GM19395 (cell line): ENCODE results near the gene USP24.

Experiments used
- ATAC-seq: cut with Tn5 transposase; IDR thresholded peaks from one replicate; pipeline ENCODE4 v1.9.1; 2021; ENCODE audit warnings: mild to moderate bottlenecking, moderate library complexity; ENCODE audit not compliant: unreplicated experiment

USP24 gene

GRCh38 chr1:55070293-55071164, 144.6 kb downstream of the USP24 start:
- no peak for ATAC-seq

DNA sequence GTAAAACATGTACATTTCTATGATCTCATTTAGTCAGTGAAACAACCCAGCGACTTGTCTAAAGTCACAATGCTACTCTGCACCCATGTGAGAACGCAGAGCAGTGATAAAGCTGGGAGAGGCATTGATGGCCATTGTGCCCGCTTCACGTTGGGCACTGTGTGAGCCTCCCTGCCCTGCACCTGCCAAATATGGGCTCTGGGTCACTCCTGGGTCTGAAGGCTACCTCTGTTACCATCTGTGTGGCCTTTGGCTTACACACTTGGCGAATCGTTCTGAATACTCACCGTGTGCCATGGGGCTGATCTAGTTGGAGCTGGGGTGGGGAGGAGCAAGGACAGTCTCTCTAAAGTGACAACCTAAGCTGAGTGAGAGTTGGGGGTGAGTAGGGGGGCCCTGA, 145.9 kb downstream of the USP24 start:
- ATAC-seq = no peak

DNA sequence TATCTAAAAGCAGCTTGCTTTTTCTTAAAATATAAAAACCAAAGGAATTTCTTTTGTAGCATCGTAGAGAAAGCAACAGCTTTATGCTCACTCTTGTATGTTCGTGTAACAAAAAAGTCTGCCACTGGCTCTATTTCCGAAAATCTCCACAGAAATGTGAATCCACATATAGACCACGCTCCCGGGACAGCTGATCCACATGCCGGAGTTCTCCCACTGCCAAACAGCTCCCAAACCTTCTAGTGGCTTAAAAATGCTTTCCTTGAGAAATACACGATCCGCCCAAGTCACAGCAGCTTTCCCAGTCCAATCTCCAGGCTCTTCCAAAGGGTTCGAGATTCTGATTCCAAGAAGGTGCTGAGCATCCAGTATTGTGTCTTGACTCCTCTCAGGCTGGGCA, 146.5 kb downstream of the USP24 start:
- no peak for ATAC-seq

GRCh38 chr1:55067914-55068313, 147.2 kb downstream of the USP24 start:
- ATAC-seq = no peak

DNA sequence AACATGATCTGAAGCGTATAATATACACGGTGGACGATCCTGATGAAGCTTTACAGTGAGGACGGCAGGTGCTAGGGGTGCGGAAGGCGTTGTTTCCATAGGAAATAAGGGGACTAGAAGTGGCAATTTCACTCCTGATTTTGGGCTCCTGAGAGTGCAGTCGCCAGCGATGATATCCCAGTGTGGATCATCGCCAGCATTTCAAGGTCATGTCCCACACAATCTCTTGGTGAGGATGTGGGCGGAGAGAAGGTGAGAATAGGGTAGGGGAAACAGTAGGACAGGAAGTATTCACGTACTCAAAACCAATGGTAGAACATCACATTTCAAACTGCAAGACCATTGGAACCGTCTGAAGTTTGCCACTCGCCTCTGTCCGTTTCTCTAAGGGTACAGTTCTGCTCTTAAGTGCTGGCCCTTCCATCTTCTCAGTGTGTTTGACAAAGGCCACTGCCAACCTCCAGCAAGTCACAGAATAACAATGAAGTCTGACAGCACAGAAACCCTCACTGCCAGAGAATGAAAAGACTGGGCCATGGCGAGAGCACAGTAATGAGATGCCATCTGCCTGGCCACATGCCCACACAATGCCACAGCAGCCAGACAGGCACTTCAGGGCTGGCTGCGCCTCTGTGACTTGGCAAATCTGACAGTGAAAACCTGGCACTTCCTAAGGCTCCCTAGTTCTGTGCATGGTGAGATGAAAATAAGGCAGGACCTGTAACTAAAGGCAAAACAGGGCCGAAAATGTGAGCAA, 148.0 kb downstream of the USP24 start:
- ATAC-seq = no peak

- ATAC-seq = no peak
Observed at GRCh38 chr1:55065648-55066047, 149.5 kb downstream of the USP24 start.

- no peak for ATAC-seq
Observed at GRCh38 chr1:55064861-55065263, 150.3 kb downstream of the USP24 start.

- no peak for ATAC-seq
Observed at GRCh38 chr1:55064071-55064581, 151.0 kb downstream of the USP24 start.

GRCh38 chr1:55063577-55063942, 151.6 kb downstream of the USP24 start:
- ATAC-seq = no peak

GRCh38 chr1:55062801-55063576, 152.2 kb downstream of the USP24 start:
- no peak for ATAC-seq

DNA sequence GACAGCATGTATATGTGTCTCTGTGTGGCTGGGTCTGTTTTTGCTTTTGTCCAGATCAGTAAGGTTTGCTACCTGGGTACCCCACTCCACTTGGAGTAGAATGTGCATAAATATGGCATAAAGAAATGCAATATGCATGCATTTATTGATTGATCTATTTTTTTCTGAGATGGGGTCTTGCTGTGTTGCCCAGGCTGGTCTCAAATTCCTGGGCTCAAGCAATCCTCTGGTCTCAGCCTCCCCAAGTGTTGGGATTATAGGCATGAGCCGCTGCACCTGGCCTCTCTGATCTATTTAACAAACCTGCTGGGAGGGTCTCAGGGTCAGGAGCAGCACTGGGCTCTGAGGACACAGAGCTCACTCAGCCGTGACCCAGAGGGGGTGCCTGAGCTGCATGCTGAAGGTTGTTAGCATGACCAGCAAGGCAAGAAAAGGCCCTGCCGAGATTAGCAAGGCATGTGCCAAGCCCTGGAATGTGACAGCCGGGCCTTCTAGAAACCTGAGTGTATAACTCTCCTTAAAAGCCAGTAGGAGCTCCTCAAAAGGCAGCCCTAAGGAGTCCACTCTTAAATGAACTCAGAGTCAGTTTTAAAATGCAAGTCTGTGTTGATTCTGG, 153.3 kb downstream of the USP24 start:
- no peak for ATAC-seq

GRCh38 chr1:55061000-55061705, 154.0 kb downstream of the USP24 start:
- no peak for ATAC-seq

DNA sequence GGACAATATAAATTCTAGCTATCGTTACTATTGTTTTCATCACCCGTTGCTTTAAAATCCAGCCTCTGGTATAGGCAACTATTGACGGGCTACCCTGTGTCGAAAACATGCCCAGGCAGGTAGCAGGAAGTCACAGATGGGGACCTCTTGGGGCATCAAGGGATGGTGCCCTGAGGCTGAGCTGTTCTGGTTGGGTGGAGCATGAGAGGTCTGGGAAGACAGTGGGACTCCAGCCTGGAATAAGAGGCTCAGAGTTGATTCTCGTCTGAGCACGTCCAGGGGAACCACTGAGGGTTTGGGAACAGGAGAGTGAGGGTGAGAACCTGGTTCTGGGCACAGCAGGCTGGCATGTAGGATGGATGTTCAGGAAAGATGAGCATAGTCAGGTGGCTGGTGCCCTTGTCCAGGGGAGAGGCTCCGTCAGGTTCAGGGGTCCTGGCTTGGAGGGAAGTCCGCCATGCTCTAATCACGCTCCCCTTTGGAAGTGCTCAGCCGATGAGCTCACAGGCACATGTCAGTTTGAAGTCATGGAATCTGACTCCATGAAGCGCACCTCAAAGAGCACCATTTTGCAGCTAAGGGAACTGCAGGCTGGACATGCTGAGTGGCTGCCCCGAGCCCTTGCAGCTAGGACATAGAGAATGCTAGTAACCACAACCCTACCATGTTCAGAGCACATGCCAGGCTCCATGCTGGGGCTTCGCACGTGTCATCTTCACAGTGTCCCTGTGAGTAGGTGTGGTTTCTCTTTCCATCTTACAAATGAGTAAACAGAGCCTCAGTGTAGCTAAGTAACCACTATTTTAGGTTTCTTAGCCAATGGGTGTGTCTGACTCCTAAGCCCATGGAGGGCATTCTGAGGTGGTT, 154.8 kb downstream of the USP24 start:
- peak; percentile 57 for ATAC-seq

- ATAC-seq = no peak
Observed at GRCh38 chr1:55059302-55060132, 155.6 kb downstream of the USP24 start.

GRCh38 chr1:55057956-55058298, 157.2 kb downstream of the USP24 start:
- no peak for ATAC-seq

GRCh38 chr1:55057270-55057955, 157.8 kb downstream of the USP24 start:
- no peak for ATAC-seq

- ATAC-seq = no peak
Observed at GRCh38 chr1:55056632-55056992, 158.6 kb downstream of the USP24 start.
